DND-41 (cell line): ENCODE measurements around the gene HMCN2.

Experiments used
- ATAC-seq: fragments of 200-7000 bp; cut with Tn5 transposase; 3 replicates; pipeline ENCODE4 v1.9.1; 2021; ENCODE audit warnings: low read depth; ENCODE audit not compliant: insufficient read depth
- DNase-seq: peaks from one replicate; pipeline ENCODE4 v3.0.0-alpha.2; 2020
- H2AFZ ChIP-seq: 2 replicates; pipeline ENCODE4 v1.6.0; 2012; ENCODE audit warnings: low read depth, low read length
- H3K27ac ChIP-seq: 2 replicates; pipeline ENCODE4 v1.5.1; 2012; ENCODE audit warnings: low read length, inconsistent platforms
- H3K27me3 ChIP-seq: fragments of 200-600 bp; sonication (generic); 2 replicates; pipeline ENCODE4 v1.6.0; 2012; ENCODE audit warnings: low read length, mild to moderate bottlenecking, inconsistent platforms; ENCODE audit not compliant: insufficient read depth, poor library complexity
- H3K36me3 ChIP-seq: 2 replicates; pipeline ENCODE4 v1.5.1; 2012; ENCODE audit warnings: low read length, inconsistent platforms; ENCODE audit not compliant: insufficient read depth
- H3K4me1 ChIP-seq: 2 replicates; pipeline ENCODE4 v1.5.1; 2012; ENCODE audit warnings: mild to moderate bottlenecking, low read length; ENCODE audit not compliant: insufficient read depth
- H3K4me2 ChIP-seq: 2 replicates; pipeline ENCODE4 v1.6.0; 2012; ENCODE audit warnings: mild to moderate bottlenecking, moderate library complexity, low read length, inconsistent platforms; ENCODE audit not compliant: insufficient read depth
- H3K4me3 ChIP-seq, 2 experiments: fragments of 200-600 bp in 1 of 2; shearing (Covaris generic) in 1 of 2; 2 replicates each; pipeline ENCODE4 v1.5.1; 2012 to 2016; ENCODE audit warnings: inconsistent platforms in 2 of 2, low read length in 2 of 2, mild to moderate bottlenecking in 2 of 2, low read depth in 1 of 2, moderate library complexity in 1 of 2
- H3K79me2 ChIP-seq: 2 replicates; pipeline ENCODE4 v1.6.0; 2012; ENCODE audit warnings: low read length, inconsistent platforms; ENCODE audit not compliant: insufficient read depth
- H3K9ac ChIP-seq: 2 replicates; pipeline ENCODE4 v1.6.0; 2012; ENCODE audit warnings: low read depth, mild to moderate bottlenecking, inconsistent platforms, low read length, moderate library complexity
- H3K9me3 ChIP-seq: 2 replicates; pipeline ENCODE4 v1.5.1; 2012; ENCODE audit warnings: low read length, moderate library complexity, mild to moderate bottlenecking, inconsistent platforms; ENCODE audit not compliant: insufficient read depth, severe bottlenecking
- H4K20me1 ChIP-seq: 2 replicates; pipeline ENCODE4 v1.6.0; 2012; ENCODE audit warnings: low read length; ENCODE audit not compliant: insufficient read depth
- CTCF ChIP-seq: IDR thresholded peaks from 2 replicates; pipeline ENCODE4 v1.5.1; 2012; ENCODE audit warnings: borderline replicate concordance, low read length, moderate library complexity, mild to moderate bottlenecking; ENCODE audit not compliant: poor library complexity, severe bottlenecking; ENCODE audit errors: extremely low read depth
- EZH2 ChIP-seq: IDR thresholded peaks from 3 replicates; pipeline ENCODE4 v1.6.1; 2012; ENCODE audit warnings: borderline replicate concordance, low read depth, mild to moderate bottlenecking, moderate library complexity, low read length, inconsistent platforms; ENCODE audit not compliant: severe bottlenecking

Gene HMCN2

DNA sequence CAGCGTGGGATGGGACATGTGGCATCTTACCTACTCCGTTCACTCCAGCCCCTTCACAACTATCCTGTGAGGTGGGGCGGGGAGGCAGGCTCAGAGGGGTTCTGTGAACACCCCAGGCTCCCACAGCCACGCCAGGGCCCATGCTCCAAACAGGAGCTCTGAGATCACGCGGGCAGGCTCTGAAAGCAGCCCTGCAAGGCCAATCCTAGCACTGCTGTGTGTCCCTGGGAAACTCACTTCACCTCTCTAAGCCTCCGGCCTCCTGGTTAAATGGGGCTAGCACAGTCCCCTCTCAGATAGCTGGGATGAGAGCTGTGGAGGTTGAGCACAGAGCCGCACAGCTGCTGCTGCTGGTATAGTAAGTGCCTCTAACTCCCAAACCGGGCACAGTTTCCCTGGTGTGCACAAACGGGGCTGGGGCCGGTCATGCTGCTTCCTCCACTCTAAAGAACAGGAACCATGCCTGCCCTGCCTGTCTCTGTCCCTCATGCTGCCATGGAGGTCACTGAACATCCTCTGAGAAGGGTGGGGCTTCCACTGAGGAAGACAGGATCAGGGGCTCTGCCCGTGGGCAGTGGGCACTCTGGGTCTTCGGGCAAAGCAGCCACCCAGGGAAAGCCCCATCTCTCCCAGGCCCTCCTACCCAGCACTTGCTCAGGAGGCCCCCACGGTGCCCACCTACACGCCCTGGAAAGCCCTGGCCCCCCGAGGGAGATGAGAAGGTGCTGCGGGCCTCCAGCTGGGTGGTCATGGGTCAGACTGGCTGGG lies 166.2 kb downstream of the HMCN2 start:
- no peak for ATAC-seq
- DNase-seq: no peak
- no peaks in the 10 kb centered on the region for H3K79me2 ChIP-seq
- no peak overlapping the region for H2AFZ ChIP-seq
- H4K20me1 ChIP-seq: no peaks in the 10 kb centered on the region
- no peaks in the 10 kb centered on the region for H3K9me3 ChIP-seq
- TF ChIP-seq EZH2 (no peak), CTCF (no peak)
- no peak overlapping the region for H3K4me2 ChIP-seq
- H3K9ac ChIP-seq: no peak overlapping the region
- no peaks in the 10 kb centered on the region for H3K4me1 ChIP-seq
- H3K27ac ChIP-seq: no peak overlapping the region
- H3K36me3 ChIP-seq: no peaks in the 10 kb centered on the region
- H3K4me3 ChIP-seq: no peak overlapping the region
- H3K27me3 ChIP-seq: no peaks in the 10 kb centered on the region

GRCh38 chr9:130432362-130432761 lies 166.8 kb downstream of the HMCN2 start:
- H2AFZ ChIP-seq: no peak overlapping the region
- no peak overlapping the region for H3K4me2 ChIP-seq
- TF ChIP-seq CTCF: no peak
- TF ChIP-seq EZH2: no peak
- DNase-seq (no peak), ATAC-seq (no peak)
- no peak overlapping the region for H3K27ac ChIP-seq
- no peaks in the 10 kb centered on the region for H3K79me2 ChIP-seq
- H3K36me3 ChIP-seq: no peaks in the 10 kb centered on the region
- H3K4me3 ChIP-seq: no peak overlapping the region
- no peaks in the 10 kb centered on the region for H3K9me3 ChIP-seq
- H3K9ac ChIP-seq: no peak overlapping the region
- no peaks in the 10 kb centered on the region for H3K27me3 ChIP-seq
- no peaks in the 10 kb centered on the region for H3K4me1 ChIP-seq
- no peaks in the 10 kb centered on the region for H4K20me1 ChIP-seq

DNA sequence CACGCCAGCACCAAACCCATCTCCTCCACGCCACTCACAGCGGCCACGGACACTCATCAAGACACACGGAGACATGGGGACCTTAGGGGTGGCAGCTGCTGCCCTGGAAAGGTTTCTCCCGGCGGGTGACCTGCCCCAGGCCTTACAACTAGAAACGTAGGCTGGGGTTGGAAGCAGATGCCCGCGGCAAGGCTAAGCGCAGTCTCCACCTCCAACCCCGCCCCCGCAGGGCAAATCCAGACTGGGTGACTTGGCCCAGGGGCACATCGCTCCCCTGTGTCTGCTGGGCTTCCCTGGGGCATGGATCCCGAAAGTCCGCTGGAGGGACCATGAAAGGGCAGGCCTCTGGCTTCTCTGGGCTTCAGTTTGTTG lies 167.2 kb downstream of the HMCN2 start:
- Histone ChIP-seq H3K4me3 (no peak overlapping the region), H3K9me3 (no peaks in the 10 kb centered on the region), H2AFZ (no peak overlapping the region), H4K20me1 (no peaks in the 10 kb centered on the region), H3K79me2 (no peaks in the 10 kb centered on the region), H3K27ac (no peak overlapping the region), H3K27me3 (no peaks in the 10 kb centered on the region), H3K4me2 (no peak overlapping the region), H3K4me1 (no peaks in the 10 kb centered on the region), H3K36me3 (no peaks in the 10 kb centered on the region), H3K9ac (no peak overlapping the region)
- ATAC-seq (no peak), DNase-seq (no peak)
- TF ChIP-seq CTCF: no peak
- TF ChIP-seq EZH2: no peak
